ENCODE measurements around the gene NT5DC3.

NT5DC3 gene

DNA sequence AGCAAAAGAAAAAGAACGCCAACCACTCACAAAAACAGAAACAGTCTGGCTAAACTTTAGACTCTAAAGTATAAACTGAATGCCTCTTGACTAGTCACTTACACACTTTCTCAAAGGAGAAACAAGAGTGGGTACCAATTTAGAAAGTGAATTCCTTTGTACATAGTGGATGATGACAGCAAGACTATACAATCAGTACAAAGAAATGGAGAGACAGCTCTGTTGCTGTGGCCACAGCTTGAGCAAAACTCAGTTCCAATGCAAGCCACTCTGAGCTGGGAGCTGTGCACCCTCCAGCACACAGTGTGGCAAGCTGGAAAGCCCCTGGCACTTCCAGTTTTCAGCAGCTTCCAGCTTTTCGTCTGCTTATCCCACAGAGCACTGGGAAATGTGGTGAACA lies 21.7 kb downstream of the NT5DC3 start:
- no peaks in the 10 kb centered on the region for H3K4me1 ChIP-seq (ENCODE audit: control insufficient read depth in 1 of 2, insufficient read depth in 1 of 2, low read depth in 1 of 2, low read length in 1 of 2)
- H3K36me3 ChIP-seq = no peaks in the 10 kb centered on the region
- no peak overlapping the region for H3K4me3 ChIP-seq (ENCODE audit: low read depth in 1 of 2, low read length in 1 of 2)
- no peak overlapping the region for H3K27ac ChIP-seq
- H3K9me3 ChIP-seq = no peaks in the 10 kb centered on the region
- H3K27me3 ChIP-seq = no peaks in the 10 kb centered on the region
- TF ChIP-seq, protein P1, sequence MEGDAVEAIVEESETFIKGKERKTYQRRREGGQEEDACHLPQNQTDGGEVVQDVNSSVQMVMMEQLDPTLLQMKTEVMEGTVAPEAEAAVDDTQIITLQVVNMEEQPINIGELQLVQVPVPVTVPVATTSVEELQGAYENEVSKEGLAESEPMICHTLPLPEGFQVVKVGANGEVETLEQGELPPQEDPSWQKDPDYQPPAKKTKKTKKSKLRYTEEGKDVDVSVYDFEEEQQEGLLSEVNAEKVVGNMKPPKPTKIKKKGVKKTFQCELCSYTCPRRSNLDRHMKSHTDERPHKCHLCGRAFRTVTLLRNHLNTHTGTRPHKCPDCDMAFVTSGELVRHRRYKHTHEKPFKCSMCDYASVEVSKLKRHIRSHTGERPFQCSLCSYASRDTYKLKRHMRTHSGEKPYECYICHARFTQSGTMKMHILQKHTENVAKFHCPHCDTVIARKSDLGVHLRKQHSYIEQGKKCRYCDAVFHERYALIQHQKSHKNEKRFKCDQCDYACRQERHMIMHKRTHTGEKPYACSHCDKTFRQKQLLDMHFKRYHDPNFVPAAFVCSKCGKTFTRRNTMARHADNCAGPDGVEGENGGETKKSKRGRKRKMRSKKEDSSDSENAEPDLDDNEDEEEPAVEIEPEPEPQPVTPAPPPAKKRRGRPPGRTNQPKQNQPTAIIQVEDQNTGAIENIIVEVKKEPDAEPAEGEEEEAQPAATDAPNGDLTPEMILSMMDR (IDR thresholded peaks at IDR 0.05) = no peak

DNA sequence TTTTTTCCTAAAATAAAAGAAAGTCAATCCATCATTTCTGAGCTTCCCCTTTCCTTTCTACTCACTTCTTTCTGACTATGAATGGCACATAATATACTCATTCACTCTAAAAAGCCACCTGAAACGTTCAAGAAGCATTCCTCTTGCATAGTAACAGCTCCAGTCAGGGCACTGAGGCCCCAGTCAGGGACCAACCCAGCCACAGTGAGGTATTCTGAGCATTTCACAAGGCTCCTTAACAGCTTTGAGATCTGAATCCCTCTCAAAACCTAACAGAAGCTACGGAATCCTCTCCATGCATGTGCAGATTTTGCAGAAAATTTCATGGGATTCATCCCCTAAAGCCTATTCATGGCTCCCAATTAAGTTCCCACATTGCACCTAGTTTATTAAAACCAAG lies 23.2 kb downstream of the NT5DC3 start:
- H3K36me3 ChIP-seq = no peaks in the 10 kb centered on the region
- TF ChIP-seq, protein P1 (IDR thresholded peaks at IDR 0.05) = no peak

DNA sequence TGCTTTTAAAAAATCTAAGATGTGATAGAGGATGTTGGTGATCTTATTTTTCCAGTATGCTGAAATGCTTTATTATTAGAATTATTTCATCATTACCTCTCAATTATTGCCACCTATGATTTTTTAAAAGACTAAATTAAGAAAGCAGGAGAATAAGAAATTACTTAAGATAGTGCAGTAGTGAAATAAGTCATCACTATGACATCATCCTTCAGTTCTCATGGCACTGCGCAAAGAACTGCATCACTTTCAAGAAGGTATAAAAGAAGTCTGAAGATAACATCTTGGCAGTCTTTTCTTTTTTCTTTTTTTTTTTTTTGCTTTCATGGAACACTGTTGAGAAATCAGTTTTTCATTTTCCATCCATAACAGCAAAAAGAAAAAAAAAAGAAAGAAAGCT lies 24.4 kb downstream of the NT5DC3 start:
- H3K27ac ChIP-seq = no peak overlapping the region
- TF ChIP-seq, protein P1 (IDR thresholded peaks at IDR 0.05) = no peak
- H3K9me3 ChIP-seq = no peaks in the 10 kb centered on the region
- no peaks in the 10 kb centered on the region for H3K36me3 ChIP-seq
- H3K4me3 ChIP-seq (ENCODE audit: low read depth in 1 of 2, low read length in 1 of 2) = no peak overlapping the region
- H3K27me3 ChIP-seq = no peaks in the 10 kb centered on the region
- peaks cover 0 to 8% of the 10 kb centered on the region in 2 experiments for H3K4me1 ChIP-seq (ENCODE audit: control insufficient read depth in 1 of 2, insufficient read depth in 1 of 2, low read depth in 1 of 2, low read length in 1 of 2)

More for the DNA sequence above, 23.2 kb downstream of the NT5DC3 start:
- no peak overlapping the region for H3K27ac ChIP-seq
- no peaks in the 10 kb centered on the region for H3K27me3 ChIP-seq
- H3K9me3 ChIP-seq = no peaks in the 10 kb centered on the region
- H3K4me3 ChIP-seq (ENCODE audit: low read depth in 1 of 2, low read length in 1 of 2) = no peak overlapping the region
- H3K4me1 ChIP-seq (ENCODE audit: control insufficient read depth in 1 of 2, insufficient read depth in 1 of 2, low read depth in 1 of 2, low read length in 1 of 2) = peaks cover 0 to 8% of the 10 kb centered on the region in 2 experiments

DNA sequence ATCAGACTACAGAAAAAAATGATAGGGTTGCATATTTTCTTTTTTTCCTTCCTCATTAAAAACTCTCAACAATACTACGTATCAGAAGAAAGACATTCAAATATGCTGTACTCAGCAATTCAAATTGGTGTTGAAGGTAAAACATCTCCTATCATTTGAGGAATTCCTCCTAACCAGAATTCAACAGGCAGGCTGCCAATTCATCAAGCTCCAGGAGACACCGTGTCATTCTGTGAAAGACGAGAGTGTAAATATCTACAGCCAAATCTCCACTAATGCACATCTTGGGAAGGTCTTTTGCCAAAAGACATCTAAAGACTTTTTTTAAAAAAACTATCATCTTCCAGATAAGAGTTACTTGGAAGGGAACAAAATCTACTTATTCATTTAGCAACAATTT lies 26.6 kb downstream of the NT5DC3 start:
- H3K4me3 ChIP-seq (ENCODE audit: low read depth in 1 of 2, low read length in 1 of 2) = no peak overlapping the region
- no peaks in the 10 kb centered on the region for H3K36me3 ChIP-seq
- TF ChIP-seq, protein P1 (IDR thresholded peaks at IDR 0.05) = no peak
- H3K27ac ChIP-seq = peak overlapping the region; percentile 37
- no peaks in the 10 kb centered on the region for H3K27me3 ChIP-seq
- H3K4me1 ChIP-seq (ENCODE audit: control insufficient read depth in 1 of 2, insufficient read depth in 1 of 2, low read depth in 1 of 2, low read length in 1 of 2) = peaks cover 0 to 8% of the 10 kb centered on the region in 2 experiments
- no peaks in the 10 kb centered on the region for H3K9me3 ChIP-seq

DNA sequence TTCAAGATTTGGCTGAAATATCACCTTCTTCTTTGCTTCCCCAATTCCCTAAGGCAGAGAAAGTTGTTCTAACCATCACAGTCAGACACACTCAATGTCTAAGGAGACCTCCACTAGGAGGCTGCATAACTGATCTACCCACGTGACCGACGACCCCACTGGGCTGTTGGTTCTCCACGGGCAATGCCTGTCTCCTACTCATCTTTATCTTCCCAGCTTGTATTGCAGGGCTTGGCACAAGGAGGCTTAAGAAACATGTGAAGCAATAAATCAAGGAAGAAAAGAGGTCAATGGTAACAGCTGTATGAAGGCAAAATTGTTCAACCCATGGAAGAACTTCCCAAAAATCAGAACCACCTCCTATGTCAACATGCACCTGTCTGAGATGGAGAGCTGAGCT lies 27.1 kb downstream of the NT5DC3 start:
- TF ChIP-seq, protein P1 (IDR thresholded peaks at IDR 0.05) = no peak
- H3K4me3 ChIP-seq (ENCODE audit: low read depth in 1 of 2, low read length in 1 of 2) = no peak overlapping the region

DNA sequence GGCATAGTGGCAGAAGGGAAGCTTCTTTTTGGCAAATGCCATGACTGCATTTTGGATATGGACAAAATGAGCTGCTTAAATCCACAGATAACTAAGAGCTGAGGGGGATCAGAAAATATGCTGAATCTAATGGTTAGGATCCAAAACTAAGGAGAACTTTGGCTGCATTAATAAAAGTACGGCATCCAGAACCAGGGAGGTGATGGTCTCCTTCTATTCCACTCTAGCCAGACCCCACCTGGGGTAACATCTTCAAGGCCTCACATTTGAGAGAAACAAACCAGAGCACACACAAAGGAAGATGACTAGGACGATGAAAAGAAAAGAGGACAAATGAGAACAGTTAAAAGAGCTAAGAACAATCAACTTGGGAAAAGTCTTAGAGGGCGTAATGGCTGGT lies 27.6 kb downstream of the NT5DC3 start:
- peaks cover 0 to 8% of the 10 kb centered on the region in 2 experiments for H3K4me1 ChIP-seq (ENCODE audit: control insufficient read depth in 1 of 2, insufficient read depth in 1 of 2, low read depth in 1 of 2, low read length in 1 of 2)
- H3K4me3 ChIP-seq (ENCODE audit: low read depth in 1 of 2, low read length in 1 of 2) = no peak overlapping the region
- TF ChIP-seq, protein P1 (IDR thresholded peaks at IDR 0.05) = no peak
- no peaks in the 10 kb centered on the region for H3K36me3 ChIP-seq
- peak overlapping the region; percentile 37 for H3K27ac ChIP-seq
- no peaks in the 10 kb centered on the region for H3K27me3 ChIP-seq
- H3K9me3 ChIP-seq = no peaks in the 10 kb centered on the region

More for the DNA sequence above, 27.1 kb downstream of the NT5DC3 start:
- Histone ChIP-seq H3K9me3 (no peaks in the 10 kb centered on the region), H3K4me1 (ENCODE audit: control insufficient read depth in 1 of 2, insufficient read depth in 1 of 2, low read depth in 1 of 2, low read length in 1 of 2) (peaks cover 0 to 8% of the 10 kb centered on the region in 2 experiments), H3K27ac (peak overlapping the region; percentile 37), H3K36me3 (no peaks in the 10 kb centered on the region), H3K27me3 (no peaks in the 10 kb centered on the region)
